Keratinocyte (primary cell): ENCODE results near the gene DNLZ. TPM values are rescaled to one million over a fixed set of nuclear protein-coding genes. Genes with fewer than 3 reads are reported as not detected.

Experiments used
- DNase-seq: peaks from one replicate; pipeline ENCODE4 v3.0.0-alpha.2; 2011; ENCODE audit warnings: low read depth, missing footprints, low spot score
- FAIRE-seq: peaks from 2 replicates; lab custom pipeline; 2011; peaks lifted over from hg19 to GRCh38; lab: Jason Lieb, UNC
- H2AFZ ChIP-seq: 2 replicates; pipeline ENCODE4 v1.6.0; 2012; ENCODE audit warnings: low read length, control low read depth, inconsistent platforms; ENCODE audit not compliant: control insufficient read depth
- H3K27ac ChIP-seq: 2 replicates; pipeline ENCODE4 v1.5.1; 2011; ENCODE audit warnings: low read length; ENCODE audit not compliant: control insufficient read depth, insufficient read depth
- H3K27me3 ChIP-seq: 3 replicates; pipeline ENCODE4 v1.6.0; 2011; ENCODE audit warnings: low read length; ENCODE audit not compliant: control insufficient read depth, insufficient read depth; ENCODE audit errors: extremely low read depth
- H3K36me3 ChIP-seq, 2 experiments: 2 replicates in 1 of 2; 3 replicates in 1 of 2; pipeline ENCODE4 v1.5.1; 2011; ENCODE audit warnings: low read length in 2 of 2, mild to moderate bottlenecking in 1 of 2; ENCODE audit not compliant: control insufficient read depth in 2 of 2, insufficient read depth in 2 of 2; ENCODE audit errors: extremely low read depth in 1 of 2
- H3K4me1 ChIP-seq: 3 replicates; pipeline ENCODE4 v1.5.1; 2011; ENCODE audit warnings: low read length; ENCODE audit not compliant: control insufficient read depth, insufficient read depth; ENCODE audit errors: extremely low read depth
- H3K4me2 ChIP-seq: 3 replicates; pipeline ENCODE4 v1.6.0; 2011; ENCODE audit warnings: low read depth, low read length; ENCODE audit not compliant: control insufficient read depth, insufficient read depth; ENCODE audit errors: extremely low read depth
- H3K4me3 ChIP-seq, 3 experiments: fragments of 200-600 bp in 1 of 3; sonication (generic) in 1 of 3; 2 replicates in 2 of 3; 3 replicates in 1 of 3; pipeline ENCODE4 v1.5.1; 2011 to 2016; ENCODE audit warnings: low read length in 3 of 3, mild to moderate bottlenecking in 3 of 3, control low read depth in 2 of 3, inconsistent platforms in 1 of 3, low read depth in 1 of 3, mixed read lengths in 1 of 3, mixed run types in 1 of 3, moderate library complexity in 1 of 3; ENCODE audit not compliant: control insufficient read depth in 2 of 3, insufficient read depth in 2 of 3; ENCODE audit errors: extremely low read depth in 1 of 3
- H3K79me2 ChIP-seq: 2 replicates; pipeline ENCODE4 v1.6.0; 2012; ENCODE audit warnings: low read length; ENCODE audit not compliant: control insufficient read depth, insufficient read depth
- H3K9ac ChIP-seq: 3 replicates; pipeline ENCODE4 v1.6.0; 2011; ENCODE audit warnings: low read length; ENCODE audit not compliant: control insufficient read depth, insufficient read depth; ENCODE audit errors: extremely low read depth
- H3K9me1 ChIP-seq: 3 replicates; pipeline ENCODE4 v1.6.0; 2011; ENCODE audit warnings: low read length; ENCODE audit not compliant: control insufficient read depth, insufficient read depth; ENCODE audit errors: extremely low read depth
- H3K9me3 ChIP-seq: 2 replicates; pipeline ENCODE4 v1.5.1; 2012; ENCODE audit warnings: low read depth, low read length; ENCODE audit not compliant: control insufficient read depth
- H4K20me1 ChIP-seq: 3 replicates; pipeline ENCODE4 v1.6.0; 2011; ENCODE audit warnings: low read length; ENCODE audit not compliant: control insufficient read depth, insufficient read depth; ENCODE audit errors: extremely low read depth
- CTCF ChIP-seq, 3 experiments: IDR thresholded peaks in 1 of 3; conservative IDR thresholded peaks in 1 of 3; optimal IDR thresholded peaks in 1 of 3; 2 replicates in 2 of 3; 3 replicates in 1 of 3; pipeline versions ENCODE3 to v1.5.1; 2011; ENCODE audit warnings: low read length in 3 of 3, mild to moderate bottlenecking in 3 of 3, moderate library complexity in 2 of 3, control low read depth in 1 of 3, inconsistent platforms in 1 of 3; ENCODE audit not compliant: insufficient read depth in 2 of 3; ENCODE audit errors: extremely low read depth in 1 of 3
- EZH2 ChIP-seq: IDR thresholded peaks from one replicate; pipeline ENCODE4 v1.6.1; 2012; ENCODE audit warnings: inconsistent platforms, mild to moderate bottlenecking, low read length, moderate library complexity
- dilution Hi-C: fragments of 300-500 bp; cut with MboI; formaldehyde crosslinking; loops from one replicate; pipeline ENCODE4 v1.7.0; 2020; ENCODE audit warnings: low sequenced_read_pairs; ENCODE audit not compliant: extremely low pct_ligation_motif_present
- polyA plus RNA-seq, 5 experiments: library from polyadenylated mRNA; depleted of rRNA in 3 of 5; stranded (reverse) in 3 of 5; stranded (forward) in 1 of 5; unstranded in 1 of 5; fragments of >200 nt; gene quantifications; 1 replicate in 1 of 5; 2 replicates in 3 of 5; 3 replicates in 1 of 5; pipeline versions ENCODE4 v1.2.1 to v1.2.3, GENCODE V29; 2011 to 2012; ENCODE audit warnings: missing spikeins in 2 of 5, low read depth in 1 of 5, low replicate concordance in 1 of 5

DNLZ gene
- polyA plus RNA-seq, 1 donor (not counting 4 experiments of a cell fraction or from before 2014, with no cell fraction given) = 6.7 TPM

- no peak overlapping the region for H2AFZ ChIP-seq
- no peaks in the 10 kb centered on the region for H3K79me2 ChIP-seq
- DNase-seq (no peak), FAIRE-seq (no peak)
- H3K9me1 ChIP-seq = no peaks in the 10 kb centered on the region
- no peak overlapping the region for H3K9ac ChIP-seq
- no peak overlapping the region for H3K27ac ChIP-seq
- peaks cover 1% of the 10 kb centered on the region for H3K9me3 ChIP-seq
- H4K20me1 ChIP-seq = no peaks in the 10 kb centered on the region
- H3K4me1 ChIP-seq = peaks cover 4% of the 10 kb centered on the region
- peaks cover 25% of the 10 kb centered on the region for H3K27me3 ChIP-seq
- no peak overlapping the region for H3K4me2 ChIP-seq
- no peak overlapping the region for H3K4me3 ChIP-seq
- TF ChIP-seq EZH2 = no peak
- no peak for TF ChIP-seq CTCF (optimal IDR thresholded peaks at IDR 0.05 in 1 of 3, IDR thresholded peaks at IDR 0.05 in 1 of 3, conservative IDR thresholded peaks at IDR 0.05 in 1 of 3; ENCODE audit: extremely low read depth in 1 of 3, insufficient read depth in 2 of 3, low read length in 3 of 3)
- dilution Hi-C loops = no loop called here
- H3K36me3 ChIP-seq = no peaks in the 10 kb centered on the region
These were observed 53.7 kb downstream of the DNLZ start for GRCh38 chr9:136309806-136310220.

Other genes starting within 250 kb of the DNLZ start
- 9.9 to 19.2 TPM (median 14.3 TPM) in 3 replicates for gene TMEM250, start 244.9 kb downstream of the DNLZ start, polyA plus RNA-seq
- gene LHX3, start 158.6 kb downstream of the DNLZ start, polyA plus RNA-seq = not detected in 3 replicates
- gene QSOX2, start 117.9 kb downstream of the DNLZ start, polyA plus RNA-seq = 6.9 to 11.9 TPM (median 10.9 TPM) in 3 replicates
- gene CCDC187, start 59.6 kb downstream of the DNLZ start, polyA plus RNA-seq = 0.03 to 0.04 TPM in 2 of 3 replicates, not detected in the other
- gene GPSM1, start 36.2 kb downstream of the DNLZ start, polyA plus RNA-seq = 2.5 to 8.1 TPM (median 3.3 TPM) in 3 replicates
- gene CARD9, start 9.9 kb upstream of the DNLZ start, polyA plus RNA-seq = 0.05 to 0.21 TPM (median 0.07 TPM) in 3 replicates
- gene SNAPC4, start 36.4 kb upstream of the DNLZ start, polyA plus RNA-seq = 3.6 to 4.5 TPM (median 3.6 TPM) in 3 replicates
- gene ENTR1, start 46.9 kb upstream of the DNLZ start, polyA plus RNA-seq = 36.8 to 50.8 TPM (median 46.5 TPM) in 3 replicates
- 71.3 to 86.1 TPM (median 85.9 TPM) in 3 replicates for gene PMPCA, start 46.9 kb upstream of the DNLZ start, polyA plus RNA-seq
- 4.4 to 6.5 TPM (median 5.2 TPM) in 3 replicates for gene INPP5E, start 76.1 kb upstream of the DNLZ start, polyA plus RNA-seq
- 12.2 to 33.1 TPM (median 15.8 TPM) in 3 replicates for gene SEC16A, start 119.3 kb upstream of the DNLZ start, polyA plus RNA-seq
- gene NOTCH1, start 182.3 kb upstream of the DNLZ start, polyA plus RNA-seq = 6.1 to 10.6 TPM (median 9.2 TPM) in 3 replicates